Endothelial cell of umbilical vein (primary cell): ENCODE results near the gene TRPV6. TPM values are rescaled to one million over a fixed set of nuclear protein-coding genes. Genes with fewer than 3 reads are reported as not detected.

ENCODE experiments used
- BruUV-seq: library from RNA; stranded (reverse); fragments of 400-500 nt; replicated peaks from 2 replicates; lab custom pipeline; 2021; lab: Mats Ljungman, UMichigan
- CTCF ChIA-PET: fragments of 300-600, 350-600 bp; sonication (Branson Sonifier 250); formaldehyde crosslinking; loops from one replicate; lab custom pipeline; 2021; ENCODE audit warnings: antibody characterized with exemption, inconsistent platforms; lab: Charles Lee
- POLR2A ChIA-PET: fragments of 300-600, 350-600 bp; sonication (Branson Sonifier 250); formaldehyde crosslinking; loops from one replicate; lab custom pipeline; 2021; ENCODE audit warnings: antibody characterized with exemption, inconsistent platforms; lab: Charles Lee
- DNase-seq: peaks from one replicate; pipeline ENCODE4 v3.0.0-alpha.2; 2011; ENCODE audit warnings: low read depth, low spot score
- FAIRE-seq: peaks from 2 replicates; lab custom pipeline; 2011; peaks lifted over from hg19 to GRCh38; lab: Jason Lieb, UNC
- H2AFZ ChIP-seq: 2 replicates; pipeline ENCODE4 v1.6.0; 2012; ENCODE audit warnings: low read depth, low read length, control low read depth, inconsistent platforms
- H3K27ac ChIP-seq: 2 replicates; pipeline ENCODE4 v1.5.1; 2011; ENCODE audit warnings: low read depth, mild to moderate bottlenecking, control low read depth, low read length, moderate library complexity; ENCODE audit not compliant: insufficient read depth
- H3K27me3 ChIP-seq, 2 experiments: 2 replicates each; pipeline versions ENCODE4 v1.6.0 to v1.6.1; 2011; ENCODE audit warnings: low read length in 2 of 2, mixed read lengths in 1 of 2; ENCODE audit not compliant: control insufficient read depth in 2 of 2, insufficient read depth in 2 of 2
- H3K36me3 ChIP-seq, 2 experiments: 2 replicates in 1 of 2; 3 replicates in 1 of 2; pipeline ENCODE4 v1.5.1; 2011; ENCODE audit warnings: low read length in 2 of 2, mild to moderate bottlenecking in 1 of 2, moderate library complexity in 1 of 2; ENCODE audit not compliant: control insufficient read depth in 2 of 2, insufficient read depth in 2 of 2; ENCODE audit errors: extremely low read depth in 1 of 2
- H3K4me1 ChIP-seq: 3 replicates; pipeline ENCODE4 v1.5.1; 2011; ENCODE audit warnings: mild to moderate bottlenecking, low read length; ENCODE audit not compliant: control insufficient read depth, insufficient read depth; ENCODE audit errors: extremely low read depth
- H3K4me2 ChIP-seq: 2 replicates; pipeline ENCODE4 v1.6.1; 2011; ENCODE audit warnings: low read length, control low read depth, mixed read lengths; ENCODE audit not compliant: insufficient read depth
- H3K4me3 ChIP-seq, 3 experiments: fragments of 200-600 bp in 1 of 3; sonication (generic), shearing (Covaris generic) in 1 of 3; replicated peaks in 1 of 3; 2 replicates each; pipeline ENCODE4 v1.5.1; 2011 to 2016; ENCODE audit warnings: control low read depth in 3 of 3, low read length in 3 of 3, mild to moderate bottlenecking in 2 of 3, inconsistent platforms in 1 of 3, low read depth in 1 of 3, moderate library complexity in 1 of 3; ENCODE audit not compliant: insufficient read depth in 1 of 3
- H3K79me2 ChIP-seq: 2 replicates; pipeline ENCODE4 v1.6.0; 2012; ENCODE audit warnings: low read length, inconsistent platforms; ENCODE audit not compliant: control insufficient read depth, insufficient read depth
- H3K9ac ChIP-seq: replicated peaks from 2 replicates; pipeline ENCODE3; 2011; ENCODE audit warnings: low read length, control low read depth; ENCODE audit not compliant: insufficient read depth; ENCODE audit errors: extremely low read depth
- H3K9me1 ChIP-seq: replicated peaks from 3 replicates; pipeline ENCODE4 v1.6.0; 2011; ENCODE audit warnings: mild to moderate bottlenecking, low read length; ENCODE audit not compliant: control insufficient read depth, insufficient read depth; ENCODE audit errors: extremely low read depth
- H3K9me3 ChIP-seq: replicated peaks from 2 replicates; pipeline ENCODE4 v1.5.1; 2012; ENCODE audit warnings: low read length, inconsistent platforms; ENCODE audit not compliant: control insufficient read depth, insufficient read depth
- H4K20me1 ChIP-seq: replicated peaks from 2 replicates; pipeline ENCODE3; 2011; ENCODE audit warnings: mild to moderate bottlenecking, low read length; ENCODE audit not compliant: control insufficient read depth, insufficient read depth; ENCODE audit errors: extremely low read depth
- EZH2 ChIP-seq: IDR thresholded peaks from 2 replicates; pipeline ENCODE4 v1.6.1; 2012; ENCODE audit warnings: borderline replicate concordance, low read depth, mild to moderate bottlenecking, moderate library complexity, low read length, inconsistent platforms; ENCODE audit not compliant: severe bottlenecking
- FOS ChIP-seq: IDR thresholded peaks from 2 replicates; pipeline ENCODE4 v1.6.1; 2011; ENCODE audit warnings: mild to moderate bottlenecking, low read length, moderate library complexity, borderline replicate concordance; ENCODE audit not compliant: insufficient read depth
- GATA2 ChIP-seq: IDR thresholded peaks from 2 replicates; pipeline ENCODE4 v1.7.0; 2011; ENCODE audit warnings: low read depth, mild to moderate bottlenecking, moderate library complexity, mixed read lengths, low read length; ENCODE audit not compliant: insufficient read length, insufficient read depth
- JUN ChIP-seq: IDR thresholded peaks from 2 replicates; pipeline ENCODE4 v1.6.1; 2011; ENCODE audit warnings: borderline replicate concordance, low read depth; ENCODE audit not compliant: insufficient read length, insufficient read depth
- MYC ChIP-seq: IDR thresholded peaks from one replicate; pipeline ENCODE4 v1.6.1; 2011; ENCODE audit warnings: mild to moderate bottlenecking, low read depth, low read length
- POLR2A ChIP-seq: IDR thresholded peaks from 2 replicates; pipeline ENCODE4 v1.6.1; 2012; ENCODE audit warnings: low read depth, mild to moderate bottlenecking, control low read depth, low read length
- POLR2AphosphoS5 ChIP-seq: IDR thresholded peaks from 2 replicates; pipeline ENCODE4 v1.6.1; 2012; ENCODE audit warnings: low read depth, mild to moderate bottlenecking, control low read depth, low read length, moderate library complexity; ENCODE audit not compliant: insufficient read depth
- dilution Hi-C: fragments of 300-500 bp; cut with MboI; formaldehyde crosslinking; loops from one replicate; pipeline ENCODE4 v1.15.0; 2019; ENCODE audit warnings: low sequenced_read_pairs; ENCODE audit not compliant: extremely low pct_ligation_motif_present
- intact Hi-C: fragments of 100-400 bp; cut with micrococcal nuclease; formaldehyde crosslinking; loops from one replicate; pipeline ENCODE4 v1.10.0; 2022
- polyA plus RNA-seq, 4 experiments: library from polyadenylated mRNA; depleted of rRNA in 3 of 4; stranded (reverse) in 3 of 4; unstranded in 1 of 4; fragments of >200 nt; gene quantifications; 2 replicates each; pipeline versions ENCODE4 v1.2.1 to v1.2.3, GENCODE V29; 2011 to 2012; ENCODE audit warnings: missing spikeins in 1 of 4
- total RNA-seq: library from RNA; stranded (reverse); gene quantifications from 2 replicates; pipeline ENCODE4 v1.2.3, GENCODE V29; 2021
- TF ChIP-seq, protein P1 (sequence below), 2 donors: IDR thresholded peaks; 1 replicate in 1 of 2; 2 replicates in 1 of 2; pipeline ENCODE4 v1.5.1; 2011; ENCODE audit warnings: low read length in 2 of 2, mild to moderate bottlenecking in 2 of 2, moderate library complexity in 2 of 2, control low read depth in 1 of 2, inconsistent platforms in 1 of 2, low read depth in 1 of 2; ENCODE audit not compliant: insufficient read depth in 1 of 2; ENCODE audit errors: extremely low read depth in 1 of 2
- TF ChIP-seq, protein P2 (sequence below): IDR thresholded peaks from 2 replicates; pipeline ENCODE4 v1.6.1; 2011; ENCODE audit not compliant: insufficient read depth, insufficient read length

Gene TRPV6
- total and polyA plus RNA-seq, 2 donors (not counting 3 experiments of a cell fraction or from before 2014, with no cell fraction given) = not detected

DNA sequence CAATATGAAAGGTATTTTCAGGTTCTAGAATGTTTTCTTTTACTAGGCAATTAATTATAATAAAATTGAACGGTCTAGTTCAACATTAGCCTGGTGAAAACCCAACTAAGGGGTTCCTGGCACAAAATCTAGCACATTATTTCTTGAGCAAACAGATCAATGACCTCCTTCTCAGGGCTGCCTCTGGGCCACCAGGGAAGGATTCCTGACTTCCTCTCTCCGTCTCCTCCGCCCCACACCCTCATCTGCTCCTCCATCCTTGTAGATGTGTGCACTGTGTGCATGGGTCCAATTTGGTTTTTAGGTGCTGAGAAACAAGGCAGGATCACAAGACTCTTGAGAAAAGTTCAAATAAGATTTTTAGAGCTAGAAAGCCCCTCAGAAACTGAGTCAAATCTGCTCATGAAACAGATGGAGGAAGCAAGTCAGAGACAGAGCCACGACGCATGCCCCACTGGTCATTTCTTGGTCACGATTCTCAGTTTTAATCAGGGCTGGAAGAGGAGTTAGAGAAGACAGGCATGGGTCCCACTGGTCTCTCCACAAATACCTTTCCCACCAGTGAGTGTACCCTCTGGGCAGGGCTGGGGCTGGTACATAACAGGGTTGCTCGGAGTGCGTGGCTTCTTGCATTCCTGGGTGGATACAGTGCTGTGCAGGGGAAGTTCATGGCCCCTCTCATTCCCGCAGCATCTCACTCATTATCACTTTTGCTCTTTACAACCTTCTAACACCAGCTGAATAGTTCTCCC lies 3.8 kb downstream of the TRPV6 start:
- H3K36me3 ChIP-seq = no peaks in the 10 kb centered on the region
- H3K9me3 ChIP-seq = no peaks in the 10 kb centered on the region
- no peaks in the 10 kb centered on the region for H4K20me1 ChIP-seq
- CTCF ChIA-PET = interaction anchor here (1.0 to 3.1 kb wide), 19 partner anchors 9 to 366 kb away, joined by 3 to 64 read pairs (median 4); no protein-coding TSS in a partner anchor
- H3K4me1 ChIP-seq = no peaks in the 10 kb centered on the region
- H3K9me1 ChIP-seq = no peaks in the 10 kb centered on the region
- H2AFZ ChIP-seq = no peak overlapping the region
- no TSS peak for BruUV-seq
- FAIRE-seq = no peak
- no peaks in the 10 kb centered on the region for H3K79me2 ChIP-seq
- POLR2A ChIA-PET = no interaction called here
- dilution Hi-C loops (no loop called here), intact Hi-C loops (loop anchor here (1.0 to 2.0 kb wide), 3 partner anchors 79 to 334 kb away; no protein-coding TSS in a partner anchor)
- H3K4me3 ChIP-seq = no peak overlapping the region
- TF ChIP-seq MYC (no peak), POLR2AphosphoS5 (no peak), JUN (no peak), FOS (no peak), GATA2 (no peak), POLR2A (no peak), EZH2 (no peak)
- TF ChIP-seq, protein P1, sequence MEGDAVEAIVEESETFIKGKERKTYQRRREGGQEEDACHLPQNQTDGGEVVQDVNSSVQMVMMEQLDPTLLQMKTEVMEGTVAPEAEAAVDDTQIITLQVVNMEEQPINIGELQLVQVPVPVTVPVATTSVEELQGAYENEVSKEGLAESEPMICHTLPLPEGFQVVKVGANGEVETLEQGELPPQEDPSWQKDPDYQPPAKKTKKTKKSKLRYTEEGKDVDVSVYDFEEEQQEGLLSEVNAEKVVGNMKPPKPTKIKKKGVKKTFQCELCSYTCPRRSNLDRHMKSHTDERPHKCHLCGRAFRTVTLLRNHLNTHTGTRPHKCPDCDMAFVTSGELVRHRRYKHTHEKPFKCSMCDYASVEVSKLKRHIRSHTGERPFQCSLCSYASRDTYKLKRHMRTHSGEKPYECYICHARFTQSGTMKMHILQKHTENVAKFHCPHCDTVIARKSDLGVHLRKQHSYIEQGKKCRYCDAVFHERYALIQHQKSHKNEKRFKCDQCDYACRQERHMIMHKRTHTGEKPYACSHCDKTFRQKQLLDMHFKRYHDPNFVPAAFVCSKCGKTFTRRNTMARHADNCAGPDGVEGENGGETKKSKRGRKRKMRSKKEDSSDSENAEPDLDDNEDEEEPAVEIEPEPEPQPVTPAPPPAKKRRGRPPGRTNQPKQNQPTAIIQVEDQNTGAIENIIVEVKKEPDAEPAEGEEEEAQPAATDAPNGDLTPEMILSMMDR (IDR thresholded peaks at IDR 0.05; ENCODE audit: extremely low read depth in 1 of 2, insufficient read depth in 1 of 2, low read depth in 1 of 2, low read length in 2 of 2) = no peak
- TF ChIP-seq, protein P2, sequence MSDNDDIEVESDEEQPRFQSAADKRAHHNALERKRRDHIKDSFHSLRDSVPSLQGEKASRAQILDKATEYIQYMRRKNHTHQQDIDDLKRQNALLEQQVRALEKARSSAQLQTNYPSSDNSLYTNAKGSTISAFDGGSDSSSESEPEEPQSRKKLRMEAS = no peak
- DNase-seq = no peak
- H3K4me2 ChIP-seq = no peak overlapping the region
- H3K27ac ChIP-seq = no peak overlapping the region
- H3K9ac ChIP-seq = no peak overlapping the region
- peaks cover 0 to 2% of the 10 kb centered on the region in 2 experiments for H3K27me3 ChIP-seq
